A549 (cell line): ENCODE measurements around the gene MRTO4. TPM values are rescaled to one million over a fixed set of nuclear protein-coding genes. Genes with fewer than 3 reads are reported as not detected.

Experiments used
- ATAC-seq, 2 experiments: fragments of 200-7000 bp in 1 of 2; fragments of >200 bp in 1 of 2; cut with Nextera tagmentation in 1 of 2; cut with Tn5 transposase in 1 of 2; 3 replicates each; pipeline versions ENCODE4 v1.8.0 to v1.9.1; 2018 to 2020; ENCODE audit warnings: mild to moderate bottlenecking in 1 of 2, moderate library complexity in 1 of 2
- CTCF ChIA-PET: fragments of 300-600 bp; sonication (Branson Sonifier 250); formaldehyde crosslinking; extraction: SDS; loops from one replicate; lab custom pipeline; 2021; ENCODE audit warnings: antibody characterized with exemption, inconsistent platforms; lab: Yijun Ruan, JAX
- POLR2A ChIA-PET: fragments of 350-600 bp; formaldehyde crosslinking; extraction: SDS; loops from one replicate; lab custom pipeline; 2021; ENCODE audit warnings: antibody characterized with exemption, inconsistent platforms; lab: Yijun Ruan, JAX
- DNase-seq, 2 experiments: peaks; one replicate each; pipeline versions ENCODE4 v3.0.0 to v3.0.0-alpha.2; 2011 to 2016; ENCODE audit warnings: low read depth in 1 of 2, low spot score in 1 of 2
- FAIRE-seq: peaks from 2 replicates; lab custom pipeline; 2011; peaks lifted over from hg19 to GRCh38; lab: Jason Lieb, UNC
- H3K27ac ChIP-seq, 2 experiments: fragments of >200 bp; sonication (Bioruptor Twin); formaldehyde crosslinking; 3 replicates each; pipeline ENCODE4 v1.5.1; 2016 to 2017
- H3K4me1 ChIP-seq: fragments of >200 bp; sonication (Bioruptor Twin); formaldehyde crosslinking; 3 replicates; pipeline ENCODE4 v1.6.1; 2016
- H3K4me2 ChIP-seq: fragments of >200 bp; sonication (Bioruptor Twin); formaldehyde crosslinking; 3 replicates; pipeline ENCODE4 v1.6.1; 2016
- H3K4me3 ChIP-seq: fragments of >200 bp; sonication (Bioruptor Twin); formaldehyde crosslinking; 3 replicates; pipeline ENCODE4 v1.5.1; 2016
- H3K9me3 ChIP-seq: fragments of >200 bp; sonication (Bioruptor Twin); formaldehyde crosslinking; 3 replicates; pipeline ENCODE4 v1.6.1; 2016
- BCL3 ChIP-seq: fragments of >200 bp; sonication (Bioruptor Twin); formaldehyde crosslinking; IDR thresholded peaks from 3 replicates; pipeline ENCODE4 v1.6.1; 2016
- CHD2 ChIP-seq: fragments of 150-350 bp; IDR thresholded peaks from 2 replicates; pipeline ENCODE4 v1.6.1; 2014; ENCODE audit warnings: low read length; ENCODE audit not compliant: partially characterized antibody
- E2F6 ChIP-seq: IDR thresholded peaks from 2 replicates; pipeline ENCODE4 v1.6.1; 2012; ENCODE audit warnings: low read depth, borderline replicate concordance
- EHF ChIP-seq: fragments of 250-450 bp; sonication (Bioruptor Pico); IDR thresholded peaks from 2 replicates; pipeline ENCODE4 v1.5.0; 2020; ENCODE audit warnings: mild to moderate bottlenecking
- ESRRA ChIP-seq: fragments of 150-350 bp; IDR thresholded peaks from 2 replicates; pipeline ENCODE4 v1.6.1; 2014; ENCODE audit warnings: mild to moderate bottlenecking, low read length, borderline replicate concordance
- FOSB ChIP-seq: fragments of 250-450 bp; sonication (Bioruptor Pico); IDR thresholded peaks from 2 replicates; pipeline ENCODE4 v1.5.0; 2020; ENCODE audit warnings: mild to moderate bottlenecking, moderate library complexity
- FOXS1 ChIP-seq: fragments of 250-450 bp; sonication (Bioruptor Pico); IDR thresholded peaks from 2 replicates; pipeline ENCODE4 v1.5.0; 2020; ENCODE audit warnings: mild to moderate bottlenecking, moderate library complexity
- HES2 ChIP-seq: fragments of >200 bp; sonication (Bioruptor Twin); formaldehyde crosslinking; IDR thresholded peaks from 2 replicates; pipeline ENCODE4 v1.6.1; 2016
- HMGXB4 ChIP-seq: fragments of 250-450 bp; sonication (Bioruptor Pico); IDR thresholded peaks from 2 replicates; pipeline ENCODE4 v1.5.0; 2021; ENCODE audit warnings: mild to moderate bottlenecking, moderate library complexity, borderline replicate concordance
- HOXA7 ChIP-seq: fragments of 250-450 bp; sonication (Bioruptor Pico); IDR thresholded peaks from 2 replicates; pipeline ENCODE4 v1.5.0; 2020; ENCODE audit warnings: mild to moderate bottlenecking, moderate library complexity
- HOXB13 ChIP-seq: fragments of 250-450 bp; sonication (Bioruptor Pico); IDR thresholded peaks from 2 replicates; pipeline ENCODE4 v1.5.0; 2020; ENCODE audit warnings: low read depth, mild to moderate bottlenecking, moderate library complexity
- HOXB5 ChIP-seq: fragments of 250-450 bp; sonication (Bioruptor Pico); IDR thresholded peaks from 2 replicates; pipeline ENCODE4 v1.5.0; 2020; ENCODE audit warnings: mild to moderate bottlenecking, moderate library complexity
- JUN ChIP-seq, 2 experiments: fragments of >200 bp; sonication (Bioruptor Twin); formaldehyde crosslinking; IDR thresholded peaks; 2 replicates in 1 of 2; 3 replicates in 1 of 2; pipeline ENCODE4 v1.6.1; 2016 to 2017
- KDM5A ChIP-seq: fragments of 200-600 bp; sonication (generic); IDR thresholded peaks from 2 replicates; pipeline ENCODE4 v1.6.1; 2016; ENCODE audit warnings: antibody characterized with exemption, mild to moderate bottlenecking
- MAX ChIP-seq: IDR thresholded peaks from 2 replicates; pipeline ENCODE4 v1.6.1; 2012
- MYC ChIP-seq: IDR thresholded peaks from 2 replicates; pipeline ENCODE4 v1.6.1; 2012; ENCODE audit warnings: mild to moderate bottlenecking, inconsistent platforms, low read length, improper control_type of control experiment, borderline replicate concordance
- NR3C1 ChIP-seq: fragments of >200 bp; sonication (Bioruptor Twin); formaldehyde crosslinking; IDR thresholded peaks from 3 replicates; pipeline ENCODE4 v1.6.1; 2017
- PHF8 ChIP-seq: fragments of 200-600 bp; sonication (generic); IDR thresholded peaks from 2 replicates; pipeline ENCODE4 v1.6.1; 2016; ENCODE audit warnings: low read depth, mild to moderate bottlenecking, antibody characterized with exemption, moderate library complexity, borderline replicate concordance
- POLR2A ChIP-seq: IDR thresholded peaks from 2 replicates; pipeline ENCODE4 v1.6.1; 2012; ENCODE audit warnings: mild to moderate bottlenecking, low read length
- POLR2AphosphoS2 ChIP-seq: conservative IDR thresholded peaks from 2 replicates; pipeline ENCODE4 v1.6.1; 2012; ENCODE audit warnings: low read length, improper control_type of control experiment, inconsistent platforms
- RCOR1 ChIP-seq: fragments of 150-350 bp; IDR thresholded peaks from 2 replicates; pipeline ENCODE4 v1.6.1; 2014; ENCODE audit warnings: antibody characterized with exemption, low read length, low read depth
- REST ChIP-seq: fragments of 200-600 bp; sonication (generic); IDR thresholded peaks from 2 replicates; pipeline ENCODE4 v1.6.1; 2016; ENCODE audit warnings: antibody characterized with exemption, mild to moderate bottlenecking, moderate library complexity
- RNF2 ChIP-seq: fragments of 200-600 bp; sonication (generic); IDR thresholded peaks from 2 replicates; pipeline ENCODE4 v1.6.1; 2016; ENCODE audit warnings: low read depth, mild to moderate bottlenecking, antibody characterized with exemption, moderate library complexity, borderline replicate concordance
- WGBS: methylation state at CpG from one replicate; pipeline ENCODE4 v1.1.6; 2017; ENCODE audit errors: missing lambda C conversion rate; 5-methylcytosine and 5-hydroxymethylcytosine counted together
- polyA minus RNA-seq: library from RNA; depleted of rRNA, polyadenylated mRNA; stranded (reverse); fragments of >200 nt; gene quantifications from 2 replicates; pipeline ENCODE4 v1.2.3, GENCODE V29; 2011; rRNA and poly(A)+ RNA removed
- polyA plus RNA-seq, 4 experiments: library from polyadenylated mRNA; depleted of rRNA in 3 of 4; stranded (reverse); fragments of >200 nt; fragmentation: RNase III in 1 of 4; extraction: RNeasy Plus Mini Kit Qiagen cat#74134 plus additional on column Dnase treatment in 1 of 4; gene quantifications; 2 replicates in 3 of 4; 3 replicates in 1 of 4; pipeline ENCODE4 v1.2.3, GENCODE V29; 2011 to 2017

The MRTO4 gene
- polyA plus RNA-seq (2011; rRNA removed) (52.1 and 66.4 TPM in 2 replicates), polyA plus RNA-seq (2017; fragmentation: RNase III; extraction: RNeasy Plus Mini Kit Qiagen cat#74134 plus additional on column Dnase treatment) (58.4 to 70.5 TPM (median 61.7 TPM) in 3 replicates), polyA minus RNA-seq (22.0 and 29.2 TPM in 2 replicates)
- polyA plus RNA-seq (2012; cell fraction: cytosol; rRNA removed) = 65.2 and 67.3 TPM in 2 replicates
- polyA plus RNA-seq (2012; cell fraction: nucleus; rRNA removed) = 35.8 and 35.9 TPM in 2 replicates

GRCh38 chr1:19251305-19252196, at the start of gene MRTO4, which contains the start of gene EMC1:
Gene MRTO4, plus strand, starts transcription at chr1:19251805. Its CDS starts 31 bp downstream, at chr1:19251836.
Gene EMC1, minus strand, starts transcription at chr1:19251524. Its CDS starts 15 bp downstream, at chr1:19251509.
- Histone ChIP-seq H3K9me3 (no peaks in the 10 kb centered on the region), H3K4me1 (peaks cover 25% of the 10 kb centered on the region; the same call in 2 of the 3 replicates), H3K27ac (peak within 1 kb of the TSS; percentile 91 to 99), H3K4me3 (peak within 1 kb of the TSS; percentile 96), H3K4me2 (peak within 1 kb of the TSS; percentile 82)
- no peak for FAIRE-seq
- ChIA-PET CTCF (interaction anchor here (1.0 to 2.1 kb wide), 4 partner anchors 11 to 401 kb away, joined by 3 to 9 read pairs (median 3); no protein-coding TSS in a partner anchor), POLR2A (interaction anchor here (0.6 to 1.0 kb wide), 5 partner anchors 9 to 295 kb away, joined by 3 to 5 read pairs (median 3); partner anchors contain the start of gene IFFO2)
- WGBS = 2% methylated on average over 24 of the region's 81 CpGs
- TF ChIP-seq HOXB5 (CRISPR knock-in tag) = peak; percentile 79; the same call in 1 of the 2 replicates
- TF ChIP-seq HES2 = no peak
- TF ChIP-seq HOXB13 (CRISPR knock-in tag) = 0 out of 2 replicates have a peak, but pooled peaks have one; percentile 59
- 0 out of 2 replicates have a peak, but pooled peaks have one; percentile 53 for TF ChIP-seq EHF (CRISPR knock-in tag)
- TF ChIP-seq JUN (IDR thresholded peaks at IDR 0.05) = peak; percentile 72 to 94
- TF ChIP-seq MAX = peak; percentile 99
- no peak for TF ChIP-seq NR3C1
- no peak for TF ChIP-seq HMGXB4 (CRISPR knock-in tag)
- no peak for TF ChIP-seq ESRRA
- TF ChIP-seq POLR2A = peak; percentile 63
- peak; percentile 43; the same call in 1 of the 2 replicates for TF ChIP-seq REST
- no peak for TF ChIP-seq FOSB (CRISPR knock-in tag)
- TF ChIP-seq BCL3 = peak; percentile 46; the same call in 1 of the 3 replicates
- TF ChIP-seq KDM5A = peak; percentile 94
- TF ChIP-seq E2F6 = peak; percentile 79; the same call in 1 of the 2 replicates
- peak; percentile 81 for TF ChIP-seq MYC
- no peak for TF ChIP-seq RCOR1
- no peak; the same call in 1 of the 2 replicates for TF ChIP-seq RNF2
- peak; percentile 39; the same call in 1 of the 2 replicates for TF ChIP-seq PHF8
- peak; percentile 20 for TF ChIP-seq CHD2
- TF ChIP-seq POLR2AphosphoS2 = no peak
- TF ChIP-seq HOXA7 = no peak
- peak; percentile 41; the same call in 1 of the 2 replicates for TF ChIP-seq FOXS1 (CRISPR knock-in tag)
- ATAC-seq = peak; percentile 95 to 96
- peak; percentile 76 for DNase-seq
